ENCODE measurements around the gene CEP104. TPM values are rescaled to one million over a fixed set of nuclear protein-coding genes. Genes with fewer than 3 reads are reported as not detected.
A peak's percentile ranks its signal among the peaks of the same experiment; 100 is the strongest.

CEP104 gene
- total and polyA plus RNA-seq, 2 experiments from 2014 or later: 20.5 to 32.2 TPM

DNA sequence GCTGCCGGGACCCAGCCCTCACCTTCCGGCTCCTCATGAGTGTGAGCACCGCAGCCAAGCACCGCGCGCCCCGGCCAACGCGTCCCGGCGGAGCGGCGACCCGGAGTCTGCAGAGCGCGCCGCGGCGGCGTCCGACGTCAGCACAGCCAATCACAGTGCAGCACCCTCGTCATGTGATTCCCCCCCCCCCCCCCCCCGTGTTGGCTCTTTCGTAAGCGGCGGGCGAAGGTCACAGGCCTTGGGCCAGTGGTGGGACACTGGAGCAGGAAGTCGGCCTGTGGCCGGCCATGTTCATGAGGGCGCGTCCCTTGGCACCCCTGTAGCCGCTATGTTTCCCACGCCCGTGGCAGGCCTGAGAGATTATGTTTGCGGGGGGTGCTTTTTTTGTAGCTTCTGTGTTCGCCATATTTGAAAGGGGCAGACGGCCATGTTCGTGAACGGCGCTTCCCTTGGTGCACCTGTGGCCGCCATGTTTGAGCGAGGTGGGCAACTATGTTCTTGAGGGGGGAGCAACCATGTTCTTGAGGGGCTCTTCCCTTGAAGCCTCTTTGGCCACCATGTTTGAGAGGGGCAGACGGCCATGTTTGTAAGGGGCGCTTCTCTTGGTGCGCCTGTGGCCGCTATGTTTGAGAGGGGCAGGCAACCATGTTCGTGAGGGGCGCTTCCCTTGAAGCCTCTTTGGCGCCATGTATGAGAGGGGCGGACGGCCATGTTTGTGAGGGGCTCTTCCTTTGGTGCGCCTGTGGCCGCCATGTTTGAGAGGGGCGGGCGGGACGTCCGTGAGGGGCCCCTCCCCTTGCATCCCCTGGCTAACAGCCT lies 43.3 kb upstream of the CEP104 start, which contains the start of gene C1orf174:
Gene C1orf174, minus strand, starts transcription at position 123 of the 819 bp plus-strand sequence. Its CDS starts 86 bp downstream, at position 37.
- Mint-ChIP-seq H3K36me3 (ENCODE audit: low read depth) (peaks cover 6% of the 10 kb centered on the region; the same call in 2 of the 3 replicates), H3K4me1 (peaks cover 23% of the 10 kb centered on the region), H3K9me3 (peaks cover 11% of the 10 kb centered on the region; the same call in 2 of the 3 replicates), H3K27me3 (ENCODE audit: insufficient read depth, low read depth, poor library complexity) (peaks cover 9% of the 10 kb centered on the region), H3K27ac (peak within 1 kb of the TSS; percentile 100), H3K4me3 (peak within 1 kb of the TSS; percentile 94)
- Histone ChIP-seq H3K27ac (ENCODE audit: low read depth) (peak within 1 kb of the TSS; percentile 100), H3K79me2 (replicated peaks; ENCODE audit: insufficient read depth) (peaks cover 41% of the 10 kb centered on the region), H3F3A (replicated peaks; ENCODE audit: low read depth) (peaks cover 3% of the 10 kb centered on the region; the same call in 1 of the 2 replicates), H3K4me2 (peak within 1 kb of the TSS; percentile 93), H3K4me3 (peak within 1 kb of the TSS; percentile 95), H2AFZ (peak within 1 kb of the TSS; percentile 97), H3K9me2 (ENCODE audit: insufficient read depth) (no peaks in the 10 kb centered on the region), H3K36me3 (ENCODE audit: insufficient read depth) (no peaks in the 10 kb centered on the region), H3K4me1 (ENCODE audit: insufficient read depth) (0 out of 2 replicates have a peak, but pooled peaks cover 4% of the 10 kb centered on the region), H3K27me3 (ENCODE audit: insufficient read depth) (no peaks in the 10 kb centered on the region), H4K20me1 (replicated peaks; ENCODE audit: insufficient read depth) (peaks cover 11% of the 10 kb centered on the region; the same call in 1 of the 2 replicates)
- peak; percentile 98 for TF ChIP-seq ZNF114 (CRISPR knock-in tag; IDR thresholded peaks at IDR 0.05)
- peak; percentile 53 for TF ChIP-seq POLR2AphosphoS5 (IDR thresholded peaks at IDR 0.05; ENCODE audit: low read depth)
- no peak for TF ChIP-seq EZH2 (IDR thresholded peaks at IDR 0.05; ENCODE audit: low read depth, unreplicated experiment)
- TF ChIP-seq, protein P1, sequence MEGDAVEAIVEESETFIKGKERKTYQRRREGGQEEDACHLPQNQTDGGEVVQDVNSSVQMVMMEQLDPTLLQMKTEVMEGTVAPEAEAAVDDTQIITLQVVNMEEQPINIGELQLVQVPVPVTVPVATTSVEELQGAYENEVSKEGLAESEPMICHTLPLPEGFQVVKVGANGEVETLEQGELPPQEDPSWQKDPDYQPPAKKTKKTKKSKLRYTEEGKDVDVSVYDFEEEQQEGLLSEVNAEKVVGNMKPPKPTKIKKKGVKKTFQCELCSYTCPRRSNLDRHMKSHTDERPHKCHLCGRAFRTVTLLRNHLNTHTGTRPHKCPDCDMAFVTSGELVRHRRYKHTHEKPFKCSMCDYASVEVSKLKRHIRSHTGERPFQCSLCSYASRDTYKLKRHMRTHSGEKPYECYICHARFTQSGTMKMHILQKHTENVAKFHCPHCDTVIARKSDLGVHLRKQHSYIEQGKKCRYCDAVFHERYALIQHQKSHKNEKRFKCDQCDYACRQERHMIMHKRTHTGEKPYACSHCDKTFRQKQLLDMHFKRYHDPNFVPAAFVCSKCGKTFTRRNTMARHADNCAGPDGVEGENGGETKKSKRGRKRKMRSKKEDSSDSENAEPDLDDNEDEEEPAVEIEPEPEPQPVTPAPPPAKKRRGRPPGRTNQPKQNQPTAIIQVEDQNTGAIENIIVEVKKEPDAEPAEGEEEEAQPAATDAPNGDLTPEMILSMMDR (conservative IDR thresholded peaks at IDR 0.05; ENCODE audit: low read depth in 2 of 2): no peak
- TF ChIP-seq CREB1 (CRISPR knock-in tag; IDR thresholded peaks at IDR 0.05; ENCODE audit: low read depth): peak; percentile 60
- TF ChIP-seq, protein P2, sequence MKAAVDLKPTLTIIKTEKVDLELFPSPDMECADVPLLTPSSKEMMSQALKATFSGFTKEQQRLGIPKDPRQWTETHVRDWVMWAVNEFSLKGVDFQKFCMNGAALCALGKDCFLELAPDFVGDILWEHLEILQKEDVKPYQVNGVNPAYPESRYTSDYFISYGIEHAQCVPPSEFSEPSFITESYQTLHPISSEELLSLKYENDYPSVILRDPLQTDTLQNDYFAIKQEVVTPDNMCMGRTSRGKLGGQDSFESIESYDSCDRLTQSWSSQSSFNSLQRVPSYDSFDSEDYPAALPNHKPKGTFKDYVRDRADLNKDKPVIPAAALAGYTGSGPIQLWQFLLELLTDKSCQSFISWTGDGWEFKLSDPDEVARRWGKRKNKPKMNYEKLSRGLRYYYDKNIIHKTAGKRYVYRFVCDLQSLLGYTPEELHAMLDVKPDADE (IDR thresholded peaks at IDR 0.05): peak; percentile 93
- DNase-seq (ENCODE audit: low spot score): peak; percentile 97
- ATAC-seq: peak; percentile 82

DNA sequence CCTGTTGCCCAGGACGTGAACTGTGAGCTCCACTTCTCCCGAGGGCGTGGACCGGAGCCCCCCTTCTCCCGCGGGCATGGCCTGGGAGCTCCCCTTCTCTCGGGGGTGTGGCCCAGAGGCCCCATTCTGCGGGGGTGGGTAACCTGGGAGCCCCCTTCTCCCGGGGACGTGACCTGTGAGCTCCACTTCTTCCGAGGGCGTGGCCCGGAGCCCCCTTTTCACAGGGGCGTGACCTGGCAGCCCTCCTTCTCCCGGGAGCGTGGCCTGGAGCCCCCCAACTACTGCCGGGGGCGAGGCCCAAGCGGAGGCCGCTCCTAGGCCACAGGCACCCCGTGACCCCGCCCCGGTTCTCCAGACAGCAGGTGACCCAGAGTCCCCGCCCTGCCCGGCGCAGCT lies 42.7 kb upstream of the CEP104 start:
- Histone ChIP-seq H3K4me1 (ENCODE audit: insufficient read depth) (0 out of 2 replicates have a peak, but pooled peaks cover 4% of the 10 kb centered on the region), H3F3A (replicated peaks; ENCODE audit: low read depth) (peaks cover 3% of the 10 kb centered on the region; the same call in 1 of the 2 replicates), H3K9me2 (ENCODE audit: insufficient read depth) (no peaks in the 10 kb centered on the region), H3K36me3 (ENCODE audit: insufficient read depth) (no peaks in the 10 kb centered on the region), H3K27me3 (ENCODE audit: insufficient read depth) (no peaks in the 10 kb centered on the region), H4K20me1 (replicated peaks; ENCODE audit: insufficient read depth) (peaks cover 11% of the 10 kb centered on the region; the same call in 1 of the 2 replicates), H2AFZ (peak overlapping the region; percentile 95), H3K4me3 (peak overlapping the region; percentile 95), H3K79me2 (replicated peaks; ENCODE audit: insufficient read depth) (peaks cover 47% of the 10 kb centered on the region), H3K4me2 (peak overlapping the region; percentile 93), H3K27ac (ENCODE audit: low read depth) (peak overlapping the region; percentile 100)
- Mint-ChIP-seq H3K36me3 (ENCODE audit: low read depth) (peaks cover 6% of the 10 kb centered on the region; the same call in 2 of the 3 replicates), H3K4me3 (peak overlapping the region; percentile 94), H3K27ac (no peak overlapping the region; the same call in 1 of the 2 replicates), H3K4me1 (peaks cover 22% of the 10 kb centered on the region), H3K9me3 (peaks cover 11% of the 10 kb centered on the region; the same call in 2 of the 3 replicates), H3K27me3 (ENCODE audit: insufficient read depth, low read depth, poor library complexity) (peaks cover 9% of the 10 kb centered on the region)
- DNase-seq (ENCODE audit: low spot score) (peak; percentile 88), ATAC-seq (no peak)
- TF ChIP-seq CREB1 (CRISPR knock-in tag; IDR thresholded peaks at IDR 0.05; ENCODE audit: low read depth): no peak
- TF ChIP-seq, protein P1 (conservative IDR thresholded peaks at IDR 0.05; ENCODE audit: low read depth in 2 of 2): peak in 1 of 2 experiments; percentile 30; a peak in 2 of 4 replicates

All from GM23338 (cell line).